CD4-positive, alpha-beta T cell (primary cell): Measurements from ENCODE around the gene SLC2A10. TPM values are rescaled to one million over a fixed set of nuclear protein-coding genes. Genes with fewer than 3 reads are reported as not detected.

Experiments
- ATAC-seq: fragments of 200-7000 bp; cut with Tn5 transposase; one replicate; pipeline ENCODE4 v1.10.0; 2022; ENCODE audit warnings: mild to moderate bottlenecking; ENCODE audit not compliant: poor library complexity
- CTCF ChIA-PET: fragments of 350-600 bp; sonication (Branson Sonifier 250); formaldehyde crosslinking; loops from one replicate; lab custom pipeline; 2021; ENCODE audit warnings: antibody characterized with exemption, inconsistent platforms; lab: Charles Lee
- POLR2A ChIA-PET: fragments of 350-600 bp; sonication (Branson Sonifier 250); formaldehyde crosslinking; loops from one replicate; lab custom pipeline; 2021; ENCODE audit warnings: antibody characterized with exemption, inconsistent platforms; lab: Charles Lee
- DNase-seq, 14 experiments: peaks; one replicate each; pipeline ENCODE4 v3.0.0-alpha.2; 2013 to 2020; ENCODE audit warnings: mixed read lengths in 2 of 14
- H3K27ac ChIP-seq, 2 donors: one replicate each; pipeline versions ENCODE4 v1.5.1 to v1.7.0; 2013; ENCODE audit warnings: low read length in 2 of 2, low read depth in 1 of 2, mild to moderate bottlenecking in 1 of 2
- H3K27me3 ChIP-seq, 2 experiments: 1 replicate in 1 of 2; 2 replicates in 1 of 2; pipeline versions ENCODE4 v1.6.1 to v1.7.0; 2013; ENCODE audit warnings: low read length in 2 of 2, control low read depth in 1 of 2, mild to moderate bottlenecking in 1 of 2, moderate library complexity in 1 of 2; ENCODE audit not compliant: insufficient read depth in 2 of 2, control insufficient read depth in 1 of 2
- H3K36me3 ChIP-seq: one replicate; pipeline ENCODE4 v1.6.1; 2013; ENCODE audit warnings: low read length, control low read depth; ENCODE audit not compliant: insufficient read depth
- H3K4me1 ChIP-seq: one replicate; pipeline ENCODE4 v1.6.1; 2013; ENCODE audit warnings: low read length, control low read depth; ENCODE audit not compliant: insufficient read depth
- H3K4me3 ChIP-seq: one replicate; pipeline ENCODE4 v1.5.1; 2013; ENCODE audit warnings: mild to moderate bottlenecking, low read length, moderate library complexity
- H3K9me3 ChIP-seq, 2 experiments: 1 replicate in 1 of 2; 2 replicates in 1 of 2; pipeline versions ENCODE4 v1.6.1 to v1.7.0; 2013; ENCODE audit warnings: low read length in 2 of 2, mild to moderate bottlenecking in 2 of 2, control low read depth in 1 of 2, moderate library complexity in 1 of 2; ENCODE audit not compliant: control insufficient read depth in 1 of 2, insufficient read depth in 1 of 2
- H3K27ac Mint-ChIP-seq: one replicate; pipeline ENCODE4 v1.8.0; 2020; ENCODE audit warnings: mixed read lengths
- H3K27me3 Mint-ChIP-seq: one replicate; pipeline ENCODE4 v1.8.0; 2021; ENCODE audit warnings: mixed read lengths
- H3K36me3 Mint-ChIP-seq: one replicate; pipeline ENCODE4 v1.8.0; 2021; ENCODE audit warnings: low read depth, mixed read lengths
- H3K4me1 Mint-ChIP-seq: one replicate; pipeline ENCODE4 v1.8.0; 2021; ENCODE audit warnings: low read depth, mixed read lengths
- H3K4me3 Mint-ChIP-seq: one replicate; pipeline ENCODE4 v1.8.0; 2020; ENCODE audit warnings: mild to moderate bottlenecking, mixed read lengths
- H3K9me3 Mint-ChIP-seq: one replicate; pipeline ENCODE4 v1.8.0; 2020; ENCODE audit warnings: mixed read lengths
- intact Hi-C, 2 experiments: fragments of 100-400 bp; cut with DNase I in 1 of 2; cut with micrococcal nuclease in 1 of 2; formaldehyde crosslinking; loops; one replicate each; pipeline versions ENCODE4 v1.15.1 to v1.9.0; 2023 to 2025; cut with DNase I, micrococcal nuclease
- total RNA-seq, 174 experiments: library from RNA in 2 of 174; stranded (reverse) in 2 of 174; gene quantifications; one replicate each; pipeline ENCODE4 v1.2.3 and lab custom pipeline; 2021 to 2026
- TF ChIP-seq, protein P1 (sequence below): fragments of 200-600 bp; IDR thresholded peaks from one replicate; pipeline ENCODE4 v1.8.0; 2022; ENCODE audit warnings: antibody characterized with exemption, mild to moderate bottlenecking

The SLC2A10 gene
- total RNA-seq, 2 experiments from 2014 or later, result not detected

DNA sequence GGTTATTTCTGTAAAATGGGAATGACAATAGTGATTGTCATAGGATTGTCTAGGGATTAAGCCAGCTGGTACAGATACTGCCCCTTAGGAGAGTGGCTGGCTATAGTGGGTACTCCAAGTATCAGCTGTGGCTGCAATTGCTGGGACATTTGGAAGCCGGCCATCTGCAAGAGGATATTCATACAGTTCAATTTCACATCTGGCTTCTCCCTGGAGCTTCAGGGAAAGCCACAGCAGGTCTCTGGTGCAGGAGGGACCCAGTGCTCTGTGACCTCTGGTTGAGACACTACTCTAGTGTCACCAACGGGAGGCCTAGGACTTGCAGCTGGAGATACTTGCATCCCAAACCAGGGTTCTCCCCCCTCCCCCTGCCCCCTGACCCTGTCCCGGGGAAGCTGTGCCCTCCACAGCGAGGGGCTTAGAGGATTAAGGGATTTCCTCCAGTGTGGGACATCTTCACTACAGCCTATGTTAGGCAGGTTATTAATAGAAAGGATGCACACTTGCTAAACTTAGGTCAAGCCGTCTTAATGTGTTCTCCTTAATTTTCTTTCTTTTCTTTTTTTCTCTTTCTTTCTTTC is 2.7 kb downstream of the SLC2A10 start:
- H3K27me3 Mint-ChIP-seq, result peaks cover 78% of the 10 kb centered on the region
- H3K27ac ChIP-seq, result no peak overlapping the region
- TF ChIP-seq, protein P1, sequence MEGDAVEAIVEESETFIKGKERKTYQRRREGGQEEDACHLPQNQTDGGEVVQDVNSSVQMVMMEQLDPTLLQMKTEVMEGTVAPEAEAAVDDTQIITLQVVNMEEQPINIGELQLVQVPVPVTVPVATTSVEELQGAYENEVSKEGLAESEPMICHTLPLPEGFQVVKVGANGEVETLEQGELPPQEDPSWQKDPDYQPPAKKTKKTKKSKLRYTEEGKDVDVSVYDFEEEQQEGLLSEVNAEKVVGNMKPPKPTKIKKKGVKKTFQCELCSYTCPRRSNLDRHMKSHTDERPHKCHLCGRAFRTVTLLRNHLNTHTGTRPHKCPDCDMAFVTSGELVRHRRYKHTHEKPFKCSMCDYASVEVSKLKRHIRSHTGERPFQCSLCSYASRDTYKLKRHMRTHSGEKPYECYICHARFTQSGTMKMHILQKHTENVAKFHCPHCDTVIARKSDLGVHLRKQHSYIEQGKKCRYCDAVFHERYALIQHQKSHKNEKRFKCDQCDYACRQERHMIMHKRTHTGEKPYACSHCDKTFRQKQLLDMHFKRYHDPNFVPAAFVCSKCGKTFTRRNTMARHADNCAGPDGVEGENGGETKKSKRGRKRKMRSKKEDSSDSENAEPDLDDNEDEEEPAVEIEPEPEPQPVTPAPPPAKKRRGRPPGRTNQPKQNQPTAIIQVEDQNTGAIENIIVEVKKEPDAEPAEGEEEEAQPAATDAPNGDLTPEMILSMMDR, result no peak
- peaks cover 6% of the 10 kb centered on the region for H3K4me1 ChIP-seq
- CTCF ChIA-PET, result no interaction called here
- POLR2A ChIA-PET, result no interaction called here
- no peak overlapping the region for H3K27ac Mint-ChIP-seq
- no peaks in the 10 kb centered on the region for H3K36me3 ChIP-seq
- no peak overlapping the region for H3K4me3 Mint-ChIP-seq
- H3K9me3 Mint-ChIP-seq, result no peaks in the 10 kb centered on the region
- H3K4me3 ChIP-seq, result no peak overlapping the region
- DNase-seq (no peak), ATAC-seq (no peak)
- H3K4me1 Mint-ChIP-seq, result peaks cover 11% of the 10 kb centered on the region
- no peaks in the 10 kb centered on the region for H3K36me3 Mint-ChIP-seq
- H3K9me3 ChIP-seq, result peaks cover 0 to 7% of the 10 kb centered on the region in 2 experiments
- peaks cover 46 to 59% of the 10 kb centered on the region in 2 experiments for H3K27me3 ChIP-seq
- intact Hi-C loops, result no loop called here

DNA sequence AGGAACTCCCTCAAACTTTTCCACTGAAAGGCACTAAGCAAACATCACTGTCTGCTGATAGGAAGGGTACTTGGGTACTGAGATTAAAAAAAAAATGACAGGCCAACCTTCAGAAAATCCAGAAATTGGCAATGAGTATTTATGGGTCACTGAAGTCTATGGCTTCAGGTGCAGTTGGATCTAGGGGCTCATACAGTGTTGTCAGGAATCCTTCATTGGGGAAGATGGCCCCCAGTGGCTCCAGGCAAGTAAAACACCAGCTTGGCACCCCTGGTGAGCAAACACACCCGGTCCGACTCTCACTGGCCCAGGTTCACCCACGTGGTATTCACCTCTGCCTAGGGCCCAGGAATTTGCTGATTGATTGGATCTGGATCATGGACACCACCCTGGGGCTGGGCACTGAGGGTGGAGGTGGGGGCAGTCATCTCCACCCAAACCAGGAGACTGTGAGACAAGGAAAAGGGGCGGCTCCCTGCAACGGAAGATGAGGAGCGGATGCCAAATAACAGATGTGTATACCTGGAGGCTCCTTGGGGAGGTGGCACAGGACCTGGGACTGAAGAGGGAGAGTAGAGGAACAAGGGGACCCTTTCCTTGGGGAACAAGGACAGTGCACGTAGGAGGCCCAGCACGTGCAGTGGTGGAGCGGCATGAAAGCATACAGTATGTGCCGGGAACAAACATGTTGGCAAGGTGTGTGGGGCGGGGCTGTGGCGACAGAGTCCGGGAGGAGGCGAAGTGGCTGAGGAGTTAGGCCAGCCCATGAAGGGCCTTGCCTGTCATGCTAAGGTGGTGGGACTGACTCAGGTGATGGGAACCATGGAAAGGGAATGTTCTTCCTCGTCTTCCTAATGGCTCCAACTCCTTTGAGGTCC is 4.7 kb downstream of the SLC2A10 start:
- Histone ChIP-seq H3K4me1 (peaks cover 6% of the 10 kb centered on the region), H3K27ac (no peak overlapping the region), H3K36me3 (no peaks in the 10 kb centered on the region), H3K9me3 (peaks cover 0 to 7% of the 10 kb centered on the region in 2 experiments), H3K4me3 (no peak overlapping the region), H3K27me3 (peaks cover 29 to 41% of the 10 kb centered on the region in 2 experiments)
- no peaks in the 10 kb centered on the region for H3K9me3 Mint-ChIP-seq
- no peaks in the 10 kb centered on the region for H3K36me3 Mint-ChIP-seq
- TF ChIP-seq, protein P1, result no peak
- DNase-seq, result no peak
- H3K27me3 Mint-ChIP-seq, result peaks cover 62% of the 10 kb centered on the region
- POLR2A ChIA-PET, result no interaction called here
- intact Hi-C loops, result no loop called here
- peaks cover 7% of the 10 kb centered on the region for H3K4me1 Mint-ChIP-seq
- no peak overlapping the region for H3K27ac Mint-ChIP-seq
- CTCF ChIA-PET, result no interaction called here
- ATAC-seq, result no peak
- no peak overlapping the region for H3K4me3 Mint-ChIP-seq

- Histone ChIP-seq H3K9me3 (peaks cover 0 to 7% of the 10 kb centered on the region in 2 experiments), H3K36me3 (no peaks in the 10 kb centered on the region), H3K4me1 (no peaks in the 10 kb centered on the region), H3K27me3 (peaks cover 22 to 30% of the 10 kb centered on the region in 2 experiments), H3K4me3 (no peak overlapping the region), H3K27ac (no peak overlapping the region)
- no peaks in the 10 kb centered on the region for H3K36me3 Mint-ChIP-seq
- TF ChIP-seq, protein P1, result no peak
- peaks cover under 1% of the 10 kb centered on the region for H3K4me1 Mint-ChIP-seq
- H3K27ac Mint-ChIP-seq, result no peak overlapping the region
- intact Hi-C loops, result no loop called here
- DNase-seq (no peak), ATAC-seq (no peak)
- H3K27me3 Mint-ChIP-seq, result peaks cover 53% of the 10 kb centered on the region
- no peak overlapping the region for H3K4me3 Mint-ChIP-seq
- ChIA-PET CTCF (no interaction called here), POLR2A (no interaction called here)
- H3K9me3 Mint-ChIP-seq, result peaks cover 5% of the 10 kb centered on the region
Observed at GRCh38 chr20:46715292-46715756, 5.9 kb downstream of the SLC2A10 start.
